ENCODE results near the gene SRGAP1.

- TF ChIP-seq POLR2A (IDR thresholded peaks at IDR 0.05; ENCODE audit: low read depth, low read length) = no peak
- no peak for TF ChIP-seq POLR2AphosphoS5 (IDR thresholded peaks at IDR 0.05; ENCODE audit: low read depth, low read length)
- TF ChIP-seq TAF1 (IDR thresholded peaks at IDR 0.05; ENCODE audit: borderline replicate concordance, low read depth, low read length) = no peak
These were observed 253.0 kb downstream of the SRGAP1 start for GRCh38 chr12:64097366-64098105.
